HL-60 (cell line): ENCODE data around the gene RPL13A.
"Not testable (repeated sequence)": the region's sequence is repeated elsewhere in the genome, so short reads cannot be mapped to it uniquely, and the experiment has no call there.

Experiments
- POLR2AphosphoS5 ChIP-seq: IDR thresholded peaks from 2 replicates; pipeline ENCODE4 v1.6.1; 2012; ENCODE audit warnings: low read depth
- SPI1 ChIP-seq: IDR thresholded peaks from 2 replicates; pipeline ENCODE4 v1.6.1; 2012; ENCODE audit warnings: low read depth, mild to moderate bottlenecking, borderline replicate concordance
- TF ChIP-seq, protein P1 (sequence below): IDR thresholded peaks from 2 replicates; pipeline ENCODE4 v1.6.1; 2012; ENCODE audit warnings: low read depth; ENCODE audit not compliant: insufficient replicate concordance
- TF ChIP-seq, protein P2 (sequence below): IDR thresholded peaks from one replicate; pipeline ENCODE4 v1.5.1; 2011; ENCODE audit warnings: low read length, control low read depth, inconsistent platforms; ENCODE audit not compliant: insufficient read depth

- not testable (repeated sequence) for TF ChIP-seq POLR2AphosphoS5, SPI1
- TF ChIP-seq, protein P1, sequence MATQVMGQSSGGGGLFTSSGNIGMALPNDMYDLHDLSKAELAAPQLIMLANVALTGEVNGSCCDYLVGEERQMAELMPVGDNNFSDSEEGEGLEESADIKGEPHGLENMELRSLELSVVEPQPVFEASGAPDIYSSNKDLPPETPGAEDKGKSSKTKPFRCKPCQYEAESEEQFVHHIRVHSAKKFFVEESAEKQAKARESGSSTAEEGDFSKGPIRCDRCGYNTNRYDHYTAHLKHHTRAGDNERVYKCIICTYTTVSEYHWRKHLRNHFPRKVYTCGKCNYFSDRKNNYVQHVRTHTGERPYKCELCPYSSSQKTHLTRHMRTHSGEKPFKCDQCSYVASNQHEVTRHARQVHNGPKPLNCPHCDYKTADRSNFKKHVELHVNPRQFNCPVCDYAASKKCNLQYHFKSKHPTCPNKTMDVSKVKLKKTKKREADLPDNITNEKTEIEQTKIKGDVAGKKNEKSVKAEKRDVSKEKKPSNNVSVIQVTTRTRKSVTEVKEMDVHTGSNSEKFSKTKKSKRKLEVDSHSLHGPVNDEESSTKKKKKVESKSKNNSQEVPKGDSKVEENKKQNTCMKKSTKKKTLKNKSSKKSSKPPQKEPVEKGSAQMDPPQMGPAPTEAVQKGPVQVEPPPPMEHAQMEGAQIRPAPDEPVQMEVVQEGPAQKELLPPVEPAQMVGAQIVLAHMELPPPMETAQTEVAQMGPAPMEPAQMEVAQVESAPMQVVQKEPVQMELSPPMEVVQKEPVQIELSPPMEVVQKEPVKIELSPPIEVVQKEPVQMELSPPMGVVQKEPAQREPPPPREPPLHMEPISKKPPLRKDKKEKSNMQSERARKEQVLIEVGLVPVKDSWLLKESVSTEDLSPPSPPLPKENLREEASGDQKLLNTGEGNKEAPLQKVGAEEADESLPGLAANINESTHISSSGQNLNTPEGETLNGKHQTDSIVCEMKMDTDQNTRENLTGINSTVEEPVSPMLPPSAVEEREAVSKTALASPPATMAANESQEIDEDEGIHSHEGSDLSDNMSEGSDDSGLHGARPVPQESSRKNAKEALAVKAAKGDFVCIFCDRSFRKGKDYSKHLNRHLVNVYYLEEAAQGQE: not testable (repeated sequence)
- TF ChIP-seq, protein P2, sequence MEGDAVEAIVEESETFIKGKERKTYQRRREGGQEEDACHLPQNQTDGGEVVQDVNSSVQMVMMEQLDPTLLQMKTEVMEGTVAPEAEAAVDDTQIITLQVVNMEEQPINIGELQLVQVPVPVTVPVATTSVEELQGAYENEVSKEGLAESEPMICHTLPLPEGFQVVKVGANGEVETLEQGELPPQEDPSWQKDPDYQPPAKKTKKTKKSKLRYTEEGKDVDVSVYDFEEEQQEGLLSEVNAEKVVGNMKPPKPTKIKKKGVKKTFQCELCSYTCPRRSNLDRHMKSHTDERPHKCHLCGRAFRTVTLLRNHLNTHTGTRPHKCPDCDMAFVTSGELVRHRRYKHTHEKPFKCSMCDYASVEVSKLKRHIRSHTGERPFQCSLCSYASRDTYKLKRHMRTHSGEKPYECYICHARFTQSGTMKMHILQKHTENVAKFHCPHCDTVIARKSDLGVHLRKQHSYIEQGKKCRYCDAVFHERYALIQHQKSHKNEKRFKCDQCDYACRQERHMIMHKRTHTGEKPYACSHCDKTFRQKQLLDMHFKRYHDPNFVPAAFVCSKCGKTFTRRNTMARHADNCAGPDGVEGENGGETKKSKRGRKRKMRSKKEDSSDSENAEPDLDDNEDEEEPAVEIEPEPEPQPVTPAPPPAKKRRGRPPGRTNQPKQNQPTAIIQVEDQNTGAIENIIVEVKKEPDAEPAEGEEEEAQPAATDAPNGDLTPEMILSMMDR: not testable (repeated sequence)
Observed at GRCh38 chr19:49461130-49461529, 26.3 kb upstream of the RPL13A start.
